PC-9 (cell line): ENCODE measurements around the gene POU6F2.

Experiments used
- EZH2 ChIP-seq: fragments of 200-600 bp; sonication (generic); IDR thresholded peaks from 2 replicates; pipeline ENCODE4 v1.8.0; 2017; ENCODE audit warnings: antibody characterized with exemption, low read depth
- TF ChIP-seq, protein P1 (sequence below): fragments of 200-600 bp; sonication (generic); conservative IDR thresholded peaks from 2 replicates; pipeline ENCODE4 v1.6.1; 2017; ENCODE audit warnings: mixed run types, antibody characterized with exemption, mild to moderate bottlenecking, moderate library complexity

DNA sequence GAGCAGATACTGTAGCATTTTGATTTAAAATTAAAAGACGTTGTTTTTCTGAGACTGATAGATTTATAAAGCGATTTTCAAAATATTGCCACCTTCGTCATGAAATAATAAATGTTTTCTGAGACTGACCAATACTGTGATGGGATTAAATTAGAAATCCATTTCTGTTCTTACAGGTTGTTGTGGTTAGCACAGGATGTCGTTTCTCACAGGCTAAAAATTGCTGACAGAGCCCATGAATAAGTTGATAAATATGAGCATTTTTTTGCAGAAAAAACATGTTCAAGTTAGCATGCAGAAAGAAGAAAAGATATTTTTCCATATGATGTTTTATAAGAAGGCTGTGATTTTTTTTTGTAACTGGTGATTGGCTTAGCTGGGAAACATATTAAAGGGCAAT, 66.8 kb downstream of the POU6F2 start:
- TF ChIP-seq, protein P1, sequence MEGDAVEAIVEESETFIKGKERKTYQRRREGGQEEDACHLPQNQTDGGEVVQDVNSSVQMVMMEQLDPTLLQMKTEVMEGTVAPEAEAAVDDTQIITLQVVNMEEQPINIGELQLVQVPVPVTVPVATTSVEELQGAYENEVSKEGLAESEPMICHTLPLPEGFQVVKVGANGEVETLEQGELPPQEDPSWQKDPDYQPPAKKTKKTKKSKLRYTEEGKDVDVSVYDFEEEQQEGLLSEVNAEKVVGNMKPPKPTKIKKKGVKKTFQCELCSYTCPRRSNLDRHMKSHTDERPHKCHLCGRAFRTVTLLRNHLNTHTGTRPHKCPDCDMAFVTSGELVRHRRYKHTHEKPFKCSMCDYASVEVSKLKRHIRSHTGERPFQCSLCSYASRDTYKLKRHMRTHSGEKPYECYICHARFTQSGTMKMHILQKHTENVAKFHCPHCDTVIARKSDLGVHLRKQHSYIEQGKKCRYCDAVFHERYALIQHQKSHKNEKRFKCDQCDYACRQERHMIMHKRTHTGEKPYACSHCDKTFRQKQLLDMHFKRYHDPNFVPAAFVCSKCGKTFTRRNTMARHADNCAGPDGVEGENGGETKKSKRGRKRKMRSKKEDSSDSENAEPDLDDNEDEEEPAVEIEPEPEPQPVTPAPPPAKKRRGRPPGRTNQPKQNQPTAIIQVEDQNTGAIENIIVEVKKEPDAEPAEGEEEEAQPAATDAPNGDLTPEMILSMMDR = no peak
- TF ChIP-seq EZH2 = no peak
